HG02571 (cell line): ENCODE results near the gene HTR4.
"Not testable (repeated sequence)": the region's sequence is repeated elsewhere in the genome, so short reads cannot be mapped to it uniquely, and the experiment has no call there.

ENCODE experiments used
- ATAC-seq: cut with Tn5 transposase; IDR thresholded peaks from one replicate; pipeline ENCODE4 v1.9.1; 2021; ENCODE audit warnings: mild to moderate bottlenecking, moderate library complexity; ENCODE audit not compliant: unreplicated experiment

Gene HTR4

GRCh38 chr5:148484651-148485050, 169.7 kb downstream of the HTR4 start:
- ATAC-seq: no peak

GRCh38 chr5:148483750-148484149, 170.6 kb downstream of the HTR4 start:
- ATAC-seq: no peak

GRCh38 chr5:148482697-148483462, 171.4 kb downstream of the HTR4 start:
- peak; percentile 78 for ATAC-seq

GRCh38 chr5:148482196-148482595, 172.1 kb downstream of the HTR4 start:
- no peak for ATAC-seq

GRCh38 chr5:148477429-148477828, 176.9 kb downstream of the HTR4 start:
- ATAC-seq: no peak

- no peak for ATAC-seq
These were observed 178.0 kb downstream of the HTR4 start for GRCh38 chr5:148476302-148476701.

GRCh38 chr5:148474025-148474511, 180.3 kb downstream of the HTR4 start:
- no peak for ATAC-seq

GRCh38 chr5:148471379-148471778, 182.9 kb downstream of the HTR4 start:
- ATAC-seq: no peak

- ATAC-seq: no peak
These were observed 184.8 kb downstream of the HTR4 start for GRCh38 chr5:148469501-148469935.

GRCh38 chr5:148468746-148469145, 185.6 kb downstream of the HTR4 start:
- ATAC-seq: not testable (repeated sequence)

GRCh38 chr5:148467958-148468357, 186.4 kb downstream of the HTR4 start:
- ATAC-seq: no peak

GRCh38 chr5:148466236-148466580, 188.1 kb downstream of the HTR4 start:
- ATAC-seq: no peak

- ATAC-seq: no peak
These were observed 188.7 kb downstream of the HTR4 start for GRCh38 chr5:148465381-148466235.

GRCh38 chr5:148459669-148460068, 194.7 kb downstream of the HTR4 start:
- no peak for ATAC-seq

- no peak for ATAC-seq
These were observed 196.1 kb downstream of the HTR4 start for GRCh38 chr5:148458036-148458888.

- no peak for ATAC-seq
These were observed 197.1 kb downstream of the HTR4 start for GRCh38 chr5:148457183-148457620.

GRCh38 chr5:148455185-148455584, 199.1 kb downstream of the HTR4 start:
- no peak for ATAC-seq

- no peak for ATAC-seq
These were observed 199.8 kb downstream of the HTR4 start for GRCh38 chr5:148454576-148454975.

- ATAC-seq: no peak
These were observed 201.7 kb downstream of the HTR4 start for GRCh38 chr5:148452499-148453193.

- ATAC-seq: no peak
These were observed 207.7 kb downstream of the HTR4 start for GRCh38 chr5:148446611-148447010.
